ENCODE measurements around the gene ABCG5.

The ABCG5 gene

GRCh38 chr2:43880471-43880870, 41.8 kb upstream of the ABCG5 start:
- H3K4me3 Mint-ChIP-seq, result no peak overlapping the region
- no peak overlapping the region for H3K27ac Mint-ChIP-seq
- peaks cover 4% of the 10 kb centered on the region for H3K36me3 Mint-ChIP-seq (ENCODE audit: low read depth)
- TF ChIP-seq, protein P1, sequence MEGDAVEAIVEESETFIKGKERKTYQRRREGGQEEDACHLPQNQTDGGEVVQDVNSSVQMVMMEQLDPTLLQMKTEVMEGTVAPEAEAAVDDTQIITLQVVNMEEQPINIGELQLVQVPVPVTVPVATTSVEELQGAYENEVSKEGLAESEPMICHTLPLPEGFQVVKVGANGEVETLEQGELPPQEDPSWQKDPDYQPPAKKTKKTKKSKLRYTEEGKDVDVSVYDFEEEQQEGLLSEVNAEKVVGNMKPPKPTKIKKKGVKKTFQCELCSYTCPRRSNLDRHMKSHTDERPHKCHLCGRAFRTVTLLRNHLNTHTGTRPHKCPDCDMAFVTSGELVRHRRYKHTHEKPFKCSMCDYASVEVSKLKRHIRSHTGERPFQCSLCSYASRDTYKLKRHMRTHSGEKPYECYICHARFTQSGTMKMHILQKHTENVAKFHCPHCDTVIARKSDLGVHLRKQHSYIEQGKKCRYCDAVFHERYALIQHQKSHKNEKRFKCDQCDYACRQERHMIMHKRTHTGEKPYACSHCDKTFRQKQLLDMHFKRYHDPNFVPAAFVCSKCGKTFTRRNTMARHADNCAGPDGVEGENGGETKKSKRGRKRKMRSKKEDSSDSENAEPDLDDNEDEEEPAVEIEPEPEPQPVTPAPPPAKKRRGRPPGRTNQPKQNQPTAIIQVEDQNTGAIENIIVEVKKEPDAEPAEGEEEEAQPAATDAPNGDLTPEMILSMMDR (IDR thresholded peaks at IDR 0.05; ENCODE audit: unreplicated experiment in 3 of 3), result no peak
- H3K9me3 Mint-ChIP-seq, result no peaks in the 10 kb centered on the region
- H3K27me3 Mint-ChIP-seq (ENCODE audit: low read depth), result peaks cover 12% of the 10 kb centered on the region
- no peaks in the 10 kb centered on the region for H3K4me1 Mint-ChIP-seq

DNA sequence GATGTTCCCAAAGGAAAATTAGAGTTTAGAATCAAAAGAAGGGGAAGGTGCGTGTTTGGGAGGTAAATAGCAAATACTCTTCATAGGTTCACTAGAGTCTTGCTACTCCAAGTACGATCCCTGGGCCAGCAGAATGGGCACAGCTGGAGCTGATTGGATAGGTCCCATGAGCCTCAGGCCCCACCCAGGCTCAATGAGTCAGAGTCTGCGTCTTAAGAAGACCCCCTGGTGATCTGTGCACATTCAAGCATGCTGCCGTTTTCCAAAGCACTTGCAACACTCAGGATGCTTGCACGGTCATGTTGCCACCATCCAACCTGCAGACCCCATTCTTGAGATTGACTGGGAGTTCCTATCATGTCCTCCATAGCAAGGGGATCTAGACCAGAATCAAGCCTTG, 40.6 kb upstream of the ABCG5 start:
- TF ChIP-seq, protein P1 (IDR thresholded peaks at IDR 0.05; ENCODE audit: unreplicated experiment in 3 of 3), result no peak
- no peaks in the 10 kb centered on the region for H3K9me3 Mint-ChIP-seq
- H3K27me3 Mint-ChIP-seq (ENCODE audit: low read depth), result peaks cover 12% of the 10 kb centered on the region
- H3K4me1 Mint-ChIP-seq, result no peaks in the 10 kb centered on the region
- H3K27ac Mint-ChIP-seq, result no peak overlapping the region
- H3K4me3 Mint-ChIP-seq, result no peak overlapping the region
- no peaks in the 10 kb centered on the region for H3K36me3 Mint-ChIP-seq (ENCODE audit: low read depth)

DNA sequence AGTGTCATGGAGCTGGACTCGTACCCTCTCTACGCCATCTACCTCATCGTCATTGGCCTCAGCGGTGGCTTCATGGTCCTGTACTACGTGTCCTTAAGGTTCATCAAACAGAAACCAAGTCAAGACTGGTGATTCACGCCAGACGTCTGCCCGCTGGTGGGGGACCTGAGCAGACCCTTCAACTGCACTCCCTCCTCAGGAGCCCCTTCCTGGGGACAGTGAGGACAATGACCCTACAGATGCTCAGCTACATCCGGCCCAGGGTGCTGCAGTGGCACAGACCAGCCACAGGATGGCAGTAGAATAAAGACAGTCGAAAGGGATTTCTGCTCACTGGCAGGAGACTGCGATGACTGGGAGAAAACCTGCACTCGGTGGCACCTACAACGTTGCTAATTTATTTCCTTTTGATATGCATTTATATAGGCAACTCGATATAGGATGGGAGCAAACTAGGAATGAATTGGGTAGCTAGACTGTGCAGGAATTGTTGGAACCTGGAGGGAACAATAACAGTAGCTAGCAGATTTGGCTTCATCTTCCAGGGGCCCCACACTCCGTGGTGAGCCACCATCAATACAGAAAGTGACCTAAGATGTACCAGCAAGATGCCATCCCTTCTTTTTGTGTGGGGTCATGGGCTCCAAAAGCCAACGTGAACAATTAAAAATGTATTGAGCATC, 39.3 kb upstream of the ABCG5 start:
- Mint-ChIP-seq H3K4me1 (no peaks in the 10 kb centered on the region), H3K4me3 (no peak overlapping the region)

GRCh38 chr2:43874776-43875451, 36.3 kb upstream of the ABCG5 start:
- TF ChIP-seq, protein P1 (IDR thresholded peaks at IDR 0.05; ENCODE audit: unreplicated experiment in 3 of 3), result no peak
- Mint-ChIP-seq H3K27ac (no peak overlapping the region), H3K36me3 (ENCODE audit: low read depth) (no peaks in the 10 kb centered on the region), H3K9me3 (no peaks in the 10 kb centered on the region), H3K4me3 (no peak overlapping the region), H3K4me1 (no peaks in the 10 kb centered on the region), H3K27me3 (ENCODE audit: low read depth) (peaks cover 26% of the 10 kb centered on the region)

More for the DNA sequence above, 39.3 kb upstream of the ABCG5 start:
- no peak overlapping the region for H3K27ac Mint-ChIP-seq
- H3K9me3 Mint-ChIP-seq, result no peaks in the 10 kb centered on the region
- H3K36me3 Mint-ChIP-seq (ENCODE audit: low read depth), result no peaks in the 10 kb centered on the region
- TF ChIP-seq, protein P1 (IDR thresholded peaks at IDR 0.05; ENCODE audit: unreplicated experiment in 3 of 3), result peak; percentile 81 to 87 (median 83)
- H3K27me3 Mint-ChIP-seq (ENCODE audit: low read depth), result peaks cover 16% of the 10 kb centered on the region

GRCh38 chr2:43872151-43872550, 33.5 kb upstream of the ABCG5 start:
- no peak overlapping the region for H3K4me3 Mint-ChIP-seq
- no peaks in the 10 kb centered on the region for H3K36me3 Mint-ChIP-seq (ENCODE audit: low read depth)
- peaks cover 32% of the 10 kb centered on the region for H3K27me3 Mint-ChIP-seq (ENCODE audit: low read depth)
- no peaks in the 10 kb centered on the region for H3K4me1 Mint-ChIP-seq
- H3K27ac Mint-ChIP-seq, result no peak overlapping the region
- H3K9me3 Mint-ChIP-seq, result no peaks in the 10 kb centered on the region
- TF ChIP-seq, protein P1 (IDR thresholded peaks at IDR 0.05; ENCODE audit: unreplicated experiment in 3 of 3), result no peak

GRCh38 chr2:43855292-43855691, 16.7 kb upstream of the ABCG5 start:
- H3K27ac Mint-ChIP-seq, result no peak overlapping the region
- peaks cover 43% of the 10 kb centered on the region for H3K27me3 Mint-ChIP-seq (ENCODE audit: low read depth)
- H3K4me1 Mint-ChIP-seq, result peaks cover 5% of the 10 kb centered on the region
- H3K9me3 Mint-ChIP-seq, result peaks cover 9% of the 10 kb centered on the region
- H3K4me3 Mint-ChIP-seq, result no peak overlapping the region
- H3K36me3 Mint-ChIP-seq (ENCODE audit: low read depth), result no peaks in the 10 kb centered on the region
- TF ChIP-seq, protein P1 (IDR thresholded peaks at IDR 0.05; ENCODE audit: unreplicated experiment in 3 of 3), result no peak

Measured in nephron (organoid).